ENCODE results near the gene TBC1D21. TPM values are rescaled to one million over a fixed set of nuclear protein-coding genes. Genes with fewer than 3 reads are reported as not detected.

TBC1D21 gene
- total RNA-seq, 1 experiment from 2014 or later, result not detected

DNA sequence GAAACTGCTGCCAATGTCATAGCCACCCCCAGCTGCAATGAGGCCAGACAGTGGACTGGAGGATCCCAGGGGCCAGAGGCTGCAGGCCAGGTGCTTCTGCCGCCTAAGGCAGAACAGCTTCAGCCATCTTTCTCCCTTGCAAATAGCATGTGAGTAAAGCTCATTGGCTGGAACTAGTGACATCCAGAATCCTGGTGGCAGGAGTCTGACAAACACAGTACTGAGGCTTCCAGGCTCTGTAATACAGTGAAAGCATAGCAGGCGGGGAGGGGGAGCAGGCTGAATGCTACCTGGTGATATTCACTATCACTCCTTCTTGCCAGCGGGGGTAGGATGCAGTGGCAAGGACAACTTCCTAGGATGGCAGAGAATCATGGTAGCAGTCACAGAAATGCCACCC, 36.5 kb upstream of the TBC1D21 start:
- intact Hi-C loops (cut with micrococcal nuclease), result no loop called here
- CTCF ChIA-PET, result no interaction called here
- Mint-ChIP-seq H3K9me3 (ENCODE audit: unreplicated experiment) (no peaks in the 10 kb centered on the region), H3K27ac (ENCODE audit: low read depth, unreplicated experiment) (no peak overlapping the region), H3K27me3 (ENCODE audit: insufficient read depth, unreplicated experiment) (peaks cover 99% of the 10 kb centered on the region), H3K36me3 (ENCODE audit: insufficient read depth, unreplicated experiment) (no peaks in the 10 kb centered on the region), H3K4me3 (ENCODE audit: unreplicated experiment) (no peak overlapping the region), H3K4me1 (ENCODE audit: insufficient read depth, unreplicated experiment) (no peaks in the 10 kb centered on the region)
- no peak for TF ChIP-seq CTCF (IDR thresholded peaks at IDR 0.05; ENCODE audit: unreplicated experiment)
- no TSS peak for BruUV-seq (replicated peaks)
- DNase-seq (ENCODE audit: unreplicated experiment), result no peak
- POLR2A ChIA-PET, result no interaction called here

GRCh38 chr15:73838831-73839426, 34.4 kb upstream of the TBC1D21 start:
- H3K27me3 Mint-ChIP-seq (ENCODE audit: insufficient read depth, unreplicated experiment), result peaks cover 88% of the 10 kb centered on the region
- intact Hi-C loops (cut with micrococcal nuclease), result no loop called here
- no peak overlapping the region for H3K4me3 Mint-ChIP-seq (ENCODE audit: unreplicated experiment)
- no peaks in the 10 kb centered on the region for H3K36me3 Mint-ChIP-seq (ENCODE audit: insufficient read depth, unreplicated experiment)
- no peak for TF ChIP-seq CTCF (IDR thresholded peaks at IDR 0.05; ENCODE audit: unreplicated experiment)
- no peaks in the 10 kb centered on the region for H3K9me3 Mint-ChIP-seq (ENCODE audit: unreplicated experiment)
- BruUV-seq (replicated peaks), result no TSS peak
- H3K4me1 Mint-ChIP-seq (ENCODE audit: insufficient read depth, unreplicated experiment), result no peaks in the 10 kb centered on the region
- DNase-seq (ENCODE audit: unreplicated experiment), result no peak
- H3K27ac Mint-ChIP-seq (ENCODE audit: low read depth, unreplicated experiment), result no peak overlapping the region
- POLR2A ChIA-PET, result no interaction called here
- CTCF ChIA-PET, result no interaction called here

- no peak for DNase-seq (ENCODE audit: unreplicated experiment)
- BruUV-seq (replicated peaks), result no TSS peak
- CTCF ChIA-PET, result interaction anchor here (0.7 kb wide), 1 partner anchor 361 kb away, joined by 3 read pairs; no protein-coding TSS in a partner anchor
- no peak overlapping the region for H3K4me3 Mint-ChIP-seq (ENCODE audit: unreplicated experiment)
- H3K27ac Mint-ChIP-seq (ENCODE audit: low read depth, unreplicated experiment), result no peak overlapping the region
- H3K36me3 Mint-ChIP-seq (ENCODE audit: insufficient read depth, unreplicated experiment), result no peaks in the 10 kb centered on the region
- no peak for TF ChIP-seq CTCF (IDR thresholded peaks at IDR 0.05; ENCODE audit: unreplicated experiment)
- no peaks in the 10 kb centered on the region for H3K4me1 Mint-ChIP-seq (ENCODE audit: insufficient read depth, unreplicated experiment)
- H3K9me3 Mint-ChIP-seq (ENCODE audit: unreplicated experiment), result no peaks in the 10 kb centered on the region
- POLR2A ChIA-PET, result no interaction called here
- intact Hi-C loops (cut with micrococcal nuclease), result no loop called here
- peaks cover 79% of the 10 kb centered on the region for H3K27me3 Mint-ChIP-seq (ENCODE audit: insufficient read depth, unreplicated experiment)
These were observed 33.5 kb upstream of the TBC1D21 start for GRCh38 chr15:73839699-73840377.

GRCh38 chr15:73840771-73841170, 32.6 kb upstream of the TBC1D21 start:
- BruUV-seq (replicated peaks), result no TSS peak
- Mint-ChIP-seq H3K36me3 (ENCODE audit: insufficient read depth, unreplicated experiment) (no peaks in the 10 kb centered on the region), H3K27me3 (ENCODE audit: insufficient read depth, unreplicated experiment) (peaks cover 71% of the 10 kb centered on the region), H3K4me1 (ENCODE audit: insufficient read depth, unreplicated experiment) (no peaks in the 10 kb centered on the region), H3K9me3 (ENCODE audit: unreplicated experiment) (no peaks in the 10 kb centered on the region), H3K27ac (ENCODE audit: low read depth, unreplicated experiment) (no peak overlapping the region), H3K4me3 (ENCODE audit: unreplicated experiment) (no peak overlapping the region)
- DNase-seq (ENCODE audit: unreplicated experiment), result no peak
- POLR2A ChIA-PET, result no interaction called here
- intact Hi-C loops (cut with micrococcal nuclease), result no loop called here
- no peak for TF ChIP-seq CTCF (IDR thresholded peaks at IDR 0.05; ENCODE audit: unreplicated experiment)
- CTCF ChIA-PET, result interaction anchor here (0.7 kb wide), 1 partner anchor 360 kb away, joined by 3 read pairs; no protein-coding TSS in a partner anchor
